H9 (cell line): ENCODE measurements around the gene CYP2W1. TPM values are rescaled to one million over a fixed set of nuclear protein-coding genes. Genes with fewer than 3 reads are reported as not detected.
A peak's percentile ranks its signal among the peaks of the same experiment; 100 is the strongest.
"Not testable (repeated sequence)": the region's sequence is repeated elsewhere in the genome, so short reads cannot be mapped to it uniquely, and the experiment has no call there.

ENCODE experiments used
- DNase-seq: peaks from one replicate; pipeline ENCODE4 v3.0.0-alpha.2; 2017
- H2AFZ ChIP-seq: one replicate; pipeline ENCODE4 v1.6.1; 2013; ENCODE audit warnings: mild to moderate bottlenecking, low read length, control low read depth, moderate library complexity
- H2AK5ac ChIP-seq: 2 replicates; pipeline ENCODE4 v1.6.1; 2013; ENCODE audit warnings: low read length, control low read depth, mixed read lengths; ENCODE audit not compliant: insufficient read length
- H2BK120ac ChIP-seq: one replicate; pipeline ENCODE4 v1.6.1; 2013; ENCODE audit warnings: low read depth, mild to moderate bottlenecking, low read length, control low read depth, inconsistent platforms; ENCODE audit not compliant: poor library complexity, severe bottlenecking
- H2BK12ac ChIP-seq: 2 replicates; pipeline ENCODE4 v1.6.1; 2013; ENCODE audit warnings: low read length, control low read depth, mixed read lengths, low read depth; ENCODE audit not compliant: insufficient read length
- H2BK15ac ChIP-seq: 2 replicates; pipeline ENCODE4 v1.6.1; 2013; ENCODE audit warnings: low read depth, low read length, control low read depth
- H2BK20ac ChIP-seq: one replicate; pipeline ENCODE4 v1.6.1; 2013; ENCODE audit warnings: low read depth, mild to moderate bottlenecking, low read length, control low read depth, inconsistent platforms; ENCODE audit not compliant: poor library complexity, severe bottlenecking
- H2BK5ac ChIP-seq: 2 replicates; pipeline ENCODE4 v1.6.1; 2013; ENCODE audit warnings: low read length, control low read depth, mixed read lengths; ENCODE audit not compliant: insufficient read length
- H3K14ac ChIP-seq: 2 replicates; pipeline ENCODE4 v1.6.1; 2013; ENCODE audit warnings: low read length, control low read depth; ENCODE audit not compliant: insufficient read depth
- H3K18ac ChIP-seq: 2 replicates; pipeline ENCODE4 v1.6.1; 2013; ENCODE audit warnings: low read depth, mild to moderate bottlenecking, mixed read lengths, low read length, control low read depth; ENCODE audit not compliant: insufficient read length
- H3K23ac ChIP-seq: 2 replicates; pipeline ENCODE4 v1.6.1; 2013; ENCODE audit warnings: low read length, control low read depth, mixed read lengths, low read depth; ENCODE audit not compliant: insufficient read length
- H3K23me2 ChIP-seq: 2 replicates; pipeline ENCODE4 v1.6.1; 2013; ENCODE audit warnings: low read depth, mild to moderate bottlenecking, mixed read lengths, low read length, control low read depth; ENCODE audit not compliant: insufficient read length, poor library complexity, severe bottlenecking
- H3K27ac ChIP-seq: 2 replicates; pipeline ENCODE4 v1.5.1; 2013; ENCODE audit warnings: low read length, control low read depth, mixed read lengths, low read depth; ENCODE audit not compliant: insufficient read length
- H3K27me3 ChIP-seq: 2 replicates; pipeline ENCODE4 v1.6.1; 2013; ENCODE audit warnings: low read length, control low read depth, inconsistent platforms; ENCODE audit not compliant: insufficient read depth
- H3K4ac ChIP-seq: 2 replicates; pipeline ENCODE4 v1.6.1; 2013; ENCODE audit warnings: low read depth, mild to moderate bottlenecking, control low read depth, inconsistent platforms, low read length, moderate library complexity
- H3K4me1 ChIP-seq: 2 replicates; pipeline ENCODE4 v1.6.1; 2013; ENCODE audit warnings: low read length, control low read depth, inconsistent platforms; ENCODE audit not compliant: insufficient read depth
- H3K4me2 ChIP-seq: 2 replicates; pipeline ENCODE4 v1.6.1; 2013; ENCODE audit warnings: low read length, control low read depth, mixed read lengths; ENCODE audit not compliant: insufficient read length, insufficient read depth
- H3K56ac ChIP-seq: 2 replicates; pipeline ENCODE4 v1.6.1; 2013; ENCODE audit warnings: low read depth, mild to moderate bottlenecking, mixed read lengths, low read length, control low read depth; ENCODE audit not compliant: insufficient read length
- H3K79me1 ChIP-seq: 2 replicates; pipeline ENCODE4 v1.6.1; 2013; ENCODE audit warnings: low read depth, mild to moderate bottlenecking, moderate library complexity, low read length, control low read depth, inconsistent platforms; ENCODE audit not compliant: insufficient read depth, poor library complexity, severe bottlenecking
- H3K79me2 ChIP-seq: 2 replicates; pipeline ENCODE4 v1.6.1; 2013; ENCODE audit warnings: low read length, control low read depth, inconsistent platforms; ENCODE audit not compliant: insufficient read depth
- H3K9ac ChIP-seq: 2 replicates; pipeline ENCODE4 v1.6.1; 2013; ENCODE audit warnings: low read length, control low read depth, mixed read lengths; ENCODE audit not compliant: insufficient read length; ENCODE audit errors: extremely low read depth
- H3K9me3 ChIP-seq: one replicate; pipeline ENCODE4 v1.6.1; 2013; ENCODE audit warnings: low read depth, low read length, inconsistent platforms; ENCODE audit not compliant: control insufficient read depth
- H3T11ph ChIP-seq: one replicate; pipeline ENCODE4 v1.6.1; 2013; ENCODE audit warnings: mild to moderate bottlenecking, low read length, control low read depth, inconsistent platforms
- H4K20me1 ChIP-seq: one replicate; pipeline ENCODE4 v1.6.1; 2013; ENCODE audit not compliant: control insufficient read depth, insufficient read length, insufficient read depth
- H4K5ac ChIP-seq: 2 replicates; pipeline ENCODE4 v1.6.1; 2013; ENCODE audit warnings: low read depth, mild to moderate bottlenecking, mixed read lengths, low read length, control low read depth; ENCODE audit not compliant: insufficient read length
- H4K8ac ChIP-seq: replicated peaks from 2 replicates; pipeline ENCODE4 v1.6.1; 2013; ENCODE audit warnings: low read length, control low read depth, mixed read lengths, low read depth; ENCODE audit not compliant: insufficient read length
- H4K91ac ChIP-seq: 2 replicates; pipeline ENCODE4 v1.6.1; 2013; ENCODE audit warnings: low read depth, mild to moderate bottlenecking, moderate library complexity, mixed read lengths, low read length, control low read depth; ENCODE audit not compliant: insufficient read length
- H3K27ac Mint-ChIP-seq, 3 experiments: 2 replicates in 2 of 3; 3 replicates in 1 of 3; pipeline ENCODE4 v1.8.0; 2020 to 2021; ENCODE audit warnings: mixed read lengths in 3 of 3, mild to moderate bottlenecking in 1 of 3, moderate library complexity in 1 of 3
- H3K27me3 Mint-ChIP-seq: 2 replicates; pipeline ENCODE4 v1.8.0; 2021; ENCODE audit warnings: low read depth, mild to moderate bottlenecking, moderate library complexity, mixed read lengths
- H3K36me3 Mint-ChIP-seq, 3 experiments: 2 replicates in 2 of 3; 3 replicates in 1 of 3; pipeline ENCODE4 v1.8.0; 2020 to 2021; ENCODE audit warnings: low read depth in 3 of 3, mixed read lengths in 3 of 3; ENCODE audit not compliant: insufficient read depth in 1 of 3
- H3K4me1 Mint-ChIP-seq, 2 experiments: 2 replicates each; pipeline ENCODE4 v1.8.0; 2020; ENCODE audit warnings: mixed read lengths in 2 of 2
- H3K4me3 Mint-ChIP-seq, 2 experiments: 2 replicates in 1 of 2; 3 replicates in 1 of 2; pipeline ENCODE4 v1.8.0; 2020 to 2021; ENCODE audit warnings: mild to moderate bottlenecking in 2 of 2, mixed read lengths in 2 of 2, moderate library complexity in 1 of 2
- H3K9me3 Mint-ChIP-seq, 2 experiments: 2 replicates in 1 of 2; 3 replicates in 1 of 2; pipeline ENCODE4 v1.8.0; 2020; ENCODE audit warnings: mild to moderate bottlenecking in 2 of 2, mixed read lengths in 2 of 2, moderate library complexity in 1 of 2
- WGBS: extraction: QIAGEN DNeasy Blood & Tissue Kit; methylation state at CpG from one replicate; pipeline ENCODE4 v1.1.7; 2013; ENCODE audit warnings: missing lambda C conversion rate, low lambda C conversion rate, mixed read lengths; ENCODE audit not compliant: insufficient read length; ENCODE audit errors: extremely low coverage; 5-methylcytosine and 5-hydroxymethylcytosine counted together
- total RNA-seq: library from RNA; stranded (reverse); gene quantifications from 2 replicates; pipeline ENCODE4 v1.2.1, GENCODE V29; 2021
- TF ChIP-seq, protein P1 (sequence below): fragments of 200-600 bp; sonication (generic); conservative IDR thresholded peaks from 3 replicates; pipeline ENCODE4 v1.8.0; 2021; ENCODE audit warnings: antibody characterized with exemption, mild to moderate bottlenecking

CYP2W1 gene
- total RNA-seq, 1 experiment from 2014 or later, result not detected

GRCh38 chr7:1033546-1034145, 50.7 kb downstream of the CYP2W1 start:
- Mint-ChIP-seq H3K9me3 (peaks cover 11 to 15% of the 10 kb centered on the region in 2 experiments; a peak in 4 of 5 replicates), H3K27ac (peak overlapping the region in 1 of 3 experiments; percentile 40; a peak in 1 of 7 replicates), H3K4me3 (no peak overlapping the region), H3K36me3 (peaks cover 10 to 16% (median 13%) of the 10 kb centered on the region in 3 experiments; a peak in 5 of 7 replicates), H3K4me1 (peaks cover 7 to 13% of the 10 kb centered on the region in 2 experiments), H3K27me3 (no peaks in the 10 kb centered on the region)
- whole genome bisulfite sequencing, result no CpG with 5 or more reads among the region's 20 CpGs
- Histone ChIP-seq H2BK120ac (no peak overlapping the region), H2BK12ac (no peak overlapping the region), H4K5ac (no peak overlapping the region), H2BK5ac (no peak overlapping the region), H3K18ac (no peak overlapping the region), H3K4me1 (no peaks in the 10 kb centered on the region), H4K91ac (no peak overlapping the region), H3K79me1 (no peaks in the 10 kb centered on the region), H3K14ac (no peak overlapping the region), H2AFZ (no peak overlapping the region), H3T11ph (no peak overlapping the region), H4K20me1 (no peaks in the 10 kb centered on the region), H3K4me2 (no peak overlapping the region), H3K79me2 (no peaks in the 10 kb centered on the region), H2BK15ac (no peak overlapping the region), H4K8ac (no peak overlapping the region), H3K27me3 (no peaks in the 10 kb centered on the region), H3K9ac (no peak overlapping the region), H3K23me2 (no peaks in the 10 kb centered on the region), H2BK20ac (no peak overlapping the region), H3K4ac (no peak overlapping the region), H3K23ac (no peak overlapping the region), H3K56ac (no peak overlapping the region), H3K27ac (no peak overlapping the region), H3K9me3 (no peaks in the 10 kb centered on the region), H2AK5ac (no peak overlapping the region)
- TF ChIP-seq, protein P1, sequence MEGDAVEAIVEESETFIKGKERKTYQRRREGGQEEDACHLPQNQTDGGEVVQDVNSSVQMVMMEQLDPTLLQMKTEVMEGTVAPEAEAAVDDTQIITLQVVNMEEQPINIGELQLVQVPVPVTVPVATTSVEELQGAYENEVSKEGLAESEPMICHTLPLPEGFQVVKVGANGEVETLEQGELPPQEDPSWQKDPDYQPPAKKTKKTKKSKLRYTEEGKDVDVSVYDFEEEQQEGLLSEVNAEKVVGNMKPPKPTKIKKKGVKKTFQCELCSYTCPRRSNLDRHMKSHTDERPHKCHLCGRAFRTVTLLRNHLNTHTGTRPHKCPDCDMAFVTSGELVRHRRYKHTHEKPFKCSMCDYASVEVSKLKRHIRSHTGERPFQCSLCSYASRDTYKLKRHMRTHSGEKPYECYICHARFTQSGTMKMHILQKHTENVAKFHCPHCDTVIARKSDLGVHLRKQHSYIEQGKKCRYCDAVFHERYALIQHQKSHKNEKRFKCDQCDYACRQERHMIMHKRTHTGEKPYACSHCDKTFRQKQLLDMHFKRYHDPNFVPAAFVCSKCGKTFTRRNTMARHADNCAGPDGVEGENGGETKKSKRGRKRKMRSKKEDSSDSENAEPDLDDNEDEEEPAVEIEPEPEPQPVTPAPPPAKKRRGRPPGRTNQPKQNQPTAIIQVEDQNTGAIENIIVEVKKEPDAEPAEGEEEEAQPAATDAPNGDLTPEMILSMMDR, result no peak
- no peak for DNase-seq

- H3K4me1 Mint-ChIP-seq, H2BK12ac ChIP-seq, H4K8ac ChIP-seq, H3K18ac ChIP-seq, H3K4me3 Mint-ChIP-seq, H3K56ac ChIP-seq, H3K27ac Mint-ChIP-seq, H3K79me1 ChIP-seq, H4K5ac ChIP-seq, H2BK120ac ChIP-seq, H3K27ac ChIP-seq, H3K79me2 ChIP-seq, H3K23me2 ChIP-seq, H3K23ac ChIP-seq, H2AK5ac ChIP-seq, H3K27me3 Mint-ChIP-seq, H2BK5ac ChIP-seq, DNase-seq, H3K4me1 ChIP-seq, H4K20me1 ChIP-seq, H3K9ac ChIP-seq, H4K91ac ChIP-seq, H3K9me3 ChIP-seq, H3K27me3 ChIP-seq, H3K4me2 ChIP-seq, H2BK15ac ChIP-seq, H3K14ac ChIP-seq, H3K4ac ChIP-seq, H2AFZ ChIP-seq, H2BK20ac ChIP-seq, H3T11ph ChIP-seq: not testable (repeated sequence)
- WGBS, result no CpG with 5 or more reads among the region's 1 CpG
- H3K9me3 Mint-ChIP-seq, result peaks cover 11 to 15% of the 10 kb centered on the region in 2 experiments; a peak in 4 of 5 replicates
- H3K36me3 Mint-ChIP-seq, result peaks cover 10 to 16% (median 13%) of the 10 kb centered on the region in 3 experiments; a peak in 5 of 7 replicates
These were observed 51.8 kb downstream of the CYP2W1 start for GRCh38 chr7:1034769-1035168.
